GM19438 (cell line): Measurements from ENCODE around the gene RRAS2.

ENCODE experiments used
- ATAC-seq: cut with Tn5 transposase; IDR thresholded peaks from one replicate; pipeline ENCODE4 v1.9.1; 2021; ENCODE audit warnings: low read depth; ENCODE audit not compliant: unreplicated experiment

RRAS2 gene

GRCh38 chr11:14340721-14341120 lies 18.3 kb downstream of the RRAS2 start:
- ATAC-seq: no peak

- no peak for ATAC-seq
Measured at GRCh38 chr11:14339356-14339755, 19.6 kb downstream of the RRAS2 start.

- ATAC-seq: no peak
Measured at GRCh38 chr11:14336507-14337503, 22.2 kb downstream of the RRAS2 start.

- ATAC-seq: no peak
Measured at GRCh38 chr11:14335712-14336111, 23.3 kb downstream of the RRAS2 start.

GRCh38 chr11:14334893-14335292 lies 24.1 kb downstream of the RRAS2 start:
- ATAC-seq: no peak

GRCh38 chr11:14334192-14334591 lies 24.8 kb downstream of the RRAS2 start:
- ATAC-seq: no peak

GRCh38 chr11:14331476-14332136 lies 27.4 kb downstream of the RRAS2 start:
- no peak for ATAC-seq

- no peak for ATAC-seq
Measured at GRCh38 chr11:14330881-14331280, 28.1 kb downstream of the RRAS2 start.

GRCh38 chr11:14329702-14330101 lies 29.3 kb downstream of the RRAS2 start:
- ATAC-seq: no peak

- no peak for ATAC-seq
Measured at GRCh38 chr11:14327116-14327515, 31.9 kb downstream of the RRAS2 start.

- no peak for ATAC-seq
Measured at GRCh38 chr11:14323118-14323676, 35.8 kb downstream of the RRAS2 start.

- ATAC-seq: no peak
Measured at GRCh38 chr11:14322510-14322909, 36.5 kb downstream of the RRAS2 start.

GRCh38 chr11:14320020-14320419 lies 39.0 kb downstream of the RRAS2 start:
- no peak for ATAC-seq

- ATAC-seq: no peak
Measured at GRCh38 chr11:14318581-14318981, 40.4 kb downstream of the RRAS2 start.

- ATAC-seq: no peak
Measured at GRCh38 chr11:14317659-14318325, 41.2 kb downstream of the RRAS2 start.

- ATAC-seq: no peak
Measured at GRCh38 chr11:14315130-14315529, 43.9 kb downstream of the RRAS2 start.

- no peak for ATAC-seq
Measured at GRCh38 chr11:14314127-14314526, 44.9 kb downstream of the RRAS2 start.

GRCh38 chr11:14312736-14313438 lies 46.1 kb downstream of the RRAS2 start:
- ATAC-seq: no peak

GRCh38 chr11:14310679-14311078 lies 48.3 kb downstream of the RRAS2 start:
- ATAC-seq: no peak
